Measurements from ENCODE around the gene PPP2R2B. TPM values are rescaled to one million over a fixed set of nuclear protein-coding genes. Genes with fewer than 3 reads are reported as not detected.

PPP2R2B gene
- total RNA-seq, 1 experiment from 2014 or later: 20.3 TPM

DNA sequence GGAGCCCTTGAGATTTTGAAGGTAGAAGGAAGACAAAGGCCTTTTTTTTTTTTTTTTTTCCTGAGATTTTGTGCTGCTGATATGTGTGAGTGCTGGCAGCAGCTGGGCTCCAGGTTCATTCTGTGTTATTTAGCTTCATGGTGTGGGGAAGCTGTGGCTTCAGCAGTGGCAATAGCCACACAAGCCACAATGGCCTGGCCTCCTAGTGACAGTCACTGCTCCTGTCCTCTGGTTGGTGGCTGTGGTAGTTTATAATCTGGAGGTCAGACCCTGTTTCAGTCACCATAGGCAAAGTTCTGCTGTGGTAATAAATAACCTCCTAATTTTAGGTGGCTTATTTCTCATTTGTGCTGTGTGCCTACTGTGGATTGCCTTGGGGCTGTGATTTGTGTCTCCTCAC lies 334.3 kb downstream of the PPP2R2B start:
- TF ChIP-seq ZNF219 (CRISPR knock-in tag; IDR thresholded peaks at IDR 0.05; ENCODE audit: borderline replicate concordance): no peak
- no peak for TF ChIP-seq NR2C2 (CRISPR knock-in tag; IDR thresholded peaks at IDR 0.05)
- no peak for TF ChIP-seq ELF4 (CRISPR knock-in tag; IDR thresholded peaks at IDR 0.05; ENCODE audit: low read depth)
- no peak for TF ChIP-seq SMAD3 (CRISPR knock-in tag; IDR thresholded peaks at IDR 0.05; ENCODE audit: borderline replicate concordance)
- no peak for TF ChIP-seq PRRX2 (CRISPR knock-in tag; IDR thresholded peaks at IDR 0.05)
- TF ChIP-seq FOXP1 (CRISPR knock-in tag; IDR thresholded peaks at IDR 0.05; ENCODE audit: borderline replicate concordance): no peak
- no peak for TF ChIP-seq GRHL2 (CRISPR knock-in tag; IDR thresholded peaks at IDR 0.05; ENCODE audit: insufficient replicate concordance, severe bottlenecking)
- TF ChIP-seq ZNF232 (CRISPR knock-in tag; IDR thresholded peaks at IDR 0.05): no peak
- TF ChIP-seq ZNF263 (CRISPR knock-in tag; IDR thresholded peaks at IDR 0.05; ENCODE audit: low read depth): no peak
- no peak for TF ChIP-seq NR3C1 (CRISPR knock-in tag; conservative IDR thresholded peaks at IDR 0.05; ENCODE audit: low read depth)
- no peak for TF ChIP-seq RELA (CRISPR knock-in tag; IDR thresholded peaks at IDR 0.05; ENCODE audit: borderline replicate concordance)
- no peak for TF ChIP-seq EMX1 (CRISPR knock-in tag; IDR thresholded peaks at IDR 0.05)
- TF ChIP-seq, protein P1, sequence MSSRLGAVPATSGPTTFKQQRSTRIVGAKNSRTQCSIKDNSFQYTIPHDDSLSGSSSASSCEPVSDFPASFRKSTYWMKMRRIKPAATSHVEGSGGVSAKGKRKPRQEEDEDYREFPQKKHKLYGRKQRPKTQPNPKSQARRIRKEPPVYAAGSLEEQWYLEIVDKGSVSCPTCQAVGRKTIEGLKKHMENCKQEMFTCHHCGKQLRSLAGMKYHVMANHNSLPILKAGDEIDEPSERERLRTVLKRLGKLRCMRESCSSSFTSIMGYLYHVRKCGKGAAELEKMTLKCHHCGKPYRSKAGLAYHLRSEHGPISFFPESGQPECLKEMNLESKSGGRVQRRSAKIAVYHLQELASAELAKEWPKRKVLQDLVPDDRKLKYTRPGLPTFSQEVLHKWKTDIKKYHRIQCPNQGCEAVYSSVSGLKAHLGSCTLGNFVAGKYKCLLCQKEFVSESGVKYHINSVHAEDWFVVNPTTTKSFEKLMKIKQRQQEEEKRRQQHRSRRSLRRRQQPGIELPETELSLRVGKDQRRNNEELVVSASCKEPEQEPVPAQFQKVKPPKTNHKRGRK (CRISPR knock-in tag; IDR thresholded peaks at IDR 0.05; ENCODE audit: borderline replicate concordance): no peak
- TF ChIP-seq, protein P2, sequence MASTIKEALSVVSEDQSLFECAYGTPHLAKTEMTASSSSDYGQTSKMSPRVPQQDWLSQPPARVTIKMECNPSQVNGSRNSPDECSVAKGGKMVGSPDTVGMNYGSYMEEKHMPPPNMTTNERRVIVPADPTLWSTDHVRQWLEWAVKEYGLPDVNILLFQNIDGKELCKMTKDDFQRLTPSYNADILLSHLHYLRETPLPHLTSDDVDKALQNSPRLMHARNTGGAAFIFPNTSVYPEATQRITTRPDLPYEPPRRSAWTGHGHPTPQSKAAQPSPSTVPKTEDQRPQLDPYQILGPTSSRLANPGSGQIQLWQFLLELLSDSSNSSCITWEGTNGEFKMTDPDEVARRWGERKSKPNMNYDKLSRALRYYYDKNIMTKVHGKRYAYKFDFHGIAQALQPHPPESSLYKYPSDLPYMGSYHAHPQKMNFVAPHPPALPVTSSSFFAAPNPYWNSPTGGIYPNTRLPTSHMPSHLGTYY (CRISPR knock-in tag; IDR thresholded peaks at IDR 0.05): no peak
- TF ChIP-seq MXD4 (CRISPR knock-in tag; IDR thresholded peaks at IDR 0.05; ENCODE audit: borderline replicate concordance): no peak
- TF ChIP-seq ETV6 (CRISPR knock-in tag; IDR thresholded peaks at IDR 0.05): no peak
- TF ChIP-seq, protein P3, sequence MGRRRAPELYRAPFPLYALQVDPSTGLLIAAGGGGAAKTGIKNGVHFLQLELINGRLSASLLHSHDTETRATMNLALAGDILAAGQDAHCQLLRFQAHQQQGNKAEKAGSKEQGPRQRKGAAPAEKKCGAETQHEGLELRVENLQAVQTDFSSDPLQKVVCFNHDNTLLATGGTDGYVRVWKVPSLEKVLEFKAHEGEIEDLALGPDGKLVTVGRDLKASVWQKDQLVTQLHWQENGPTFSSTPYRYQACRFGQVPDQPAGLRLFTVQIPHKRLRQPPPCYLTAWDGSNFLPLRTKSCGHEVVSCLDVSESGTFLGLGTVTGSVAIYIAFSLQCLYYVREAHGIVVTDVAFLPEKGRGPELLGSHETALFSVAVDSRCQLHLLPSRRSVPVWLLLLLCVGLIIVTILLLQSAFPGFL (CRISPR knock-in tag; IDR thresholded peaks at IDR 0.05; ENCODE audit: borderline replicate concordance): no peak
- TF ChIP-seq, protein P4, sequence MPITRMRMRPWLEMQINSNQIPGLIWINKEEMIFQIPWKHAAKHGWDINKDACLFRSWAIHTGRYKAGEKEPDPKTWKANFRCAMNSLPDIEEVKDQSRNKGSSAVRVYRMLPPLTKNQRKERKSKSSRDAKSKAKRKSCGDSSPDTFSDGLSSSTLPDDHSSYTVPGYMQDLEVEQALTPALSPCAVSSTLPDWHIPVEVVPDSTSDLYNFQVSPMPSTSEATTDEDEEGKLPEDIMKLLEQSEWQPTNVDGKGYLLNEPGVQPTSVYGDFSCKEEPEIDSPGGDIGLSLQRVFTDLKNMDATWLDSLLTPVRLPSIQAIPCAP (CRISPR knock-in tag; IDR thresholded peaks at IDR 0.05): no peak
- Mint-ChIP-seq H3K4me1 (peaks cover 8% of the 10 kb centered on the region), H3K27ac (no peak overlapping the region), H3K27me3 (ENCODE audit: low read depth) (no peaks in the 10 kb centered on the region), H3K36me3 (no peaks in the 10 kb centered on the region), H3K4me3 (no peak overlapping the region), H3K9me3 (no peaks in the 10 kb centered on the region)
- DNase-seq (ENCODE audit: low spot score) (no peak), ATAC-seq (no peak)
- ChIA-PET POLR2A (no interaction called here), CTCF (interaction anchor here (1.0 to 4.6 kb wide), 2 partner anchors 421 to 644 kb away, joined by 3 to 65 read pairs; no protein-coding TSS in a partner anchor)

DNA sequence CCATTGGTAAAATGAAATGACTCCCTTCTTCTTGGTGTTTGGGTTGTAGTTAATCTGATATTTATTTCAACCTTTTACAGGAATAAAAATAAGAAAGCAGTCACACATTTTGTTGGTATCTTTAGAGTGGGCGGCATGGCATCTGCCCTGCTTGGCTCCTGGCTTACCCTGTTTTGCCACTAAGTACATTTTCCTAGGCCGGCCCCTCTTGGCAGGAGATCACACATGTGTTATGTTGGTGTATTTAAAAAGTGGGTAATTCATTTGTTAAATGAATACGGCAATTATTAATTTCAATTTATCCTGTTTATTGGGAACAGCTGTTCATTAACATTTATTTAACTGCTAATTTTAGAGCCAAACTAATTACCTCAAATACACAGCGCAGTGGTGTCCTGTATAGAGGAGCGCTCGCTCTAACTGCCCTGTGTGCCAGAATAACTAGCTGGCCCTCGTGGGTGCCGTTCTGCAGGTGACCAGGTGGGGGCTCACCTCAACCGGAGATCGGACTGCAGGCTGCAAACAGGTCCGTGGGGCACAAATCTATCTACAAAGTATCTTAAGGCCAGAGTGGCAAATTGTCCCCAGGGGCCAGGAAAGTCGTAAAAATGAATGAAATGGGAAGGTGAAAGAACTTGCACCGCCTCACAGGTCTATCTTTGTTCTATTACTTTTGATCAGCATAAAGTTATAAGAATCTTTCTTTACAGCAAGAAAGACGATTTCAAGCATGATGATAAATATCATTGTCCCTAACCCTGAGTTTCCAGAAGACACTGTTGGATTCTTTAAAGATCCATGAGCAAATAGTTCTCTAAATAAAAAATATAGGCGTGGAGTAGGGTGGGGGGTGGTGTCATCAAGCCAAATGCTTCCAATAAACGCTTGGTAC lies 336.4 kb downstream of the PPP2R2B start:
- CTCF ChIA-PET: interaction anchor here (0.6 to 4.6 kb wide), 25 partner anchors 10 to 827 kb away, joined by 3 to 65 read pairs (median 4); partner anchors contain the start of genes GPR151 and PPP2R2B
- no peak for TF ChIP-seq NFATC4 (CRISPR knock-in tag; IDR thresholded peaks at IDR 0.05)
- TF ChIP-seq, protein P5, sequence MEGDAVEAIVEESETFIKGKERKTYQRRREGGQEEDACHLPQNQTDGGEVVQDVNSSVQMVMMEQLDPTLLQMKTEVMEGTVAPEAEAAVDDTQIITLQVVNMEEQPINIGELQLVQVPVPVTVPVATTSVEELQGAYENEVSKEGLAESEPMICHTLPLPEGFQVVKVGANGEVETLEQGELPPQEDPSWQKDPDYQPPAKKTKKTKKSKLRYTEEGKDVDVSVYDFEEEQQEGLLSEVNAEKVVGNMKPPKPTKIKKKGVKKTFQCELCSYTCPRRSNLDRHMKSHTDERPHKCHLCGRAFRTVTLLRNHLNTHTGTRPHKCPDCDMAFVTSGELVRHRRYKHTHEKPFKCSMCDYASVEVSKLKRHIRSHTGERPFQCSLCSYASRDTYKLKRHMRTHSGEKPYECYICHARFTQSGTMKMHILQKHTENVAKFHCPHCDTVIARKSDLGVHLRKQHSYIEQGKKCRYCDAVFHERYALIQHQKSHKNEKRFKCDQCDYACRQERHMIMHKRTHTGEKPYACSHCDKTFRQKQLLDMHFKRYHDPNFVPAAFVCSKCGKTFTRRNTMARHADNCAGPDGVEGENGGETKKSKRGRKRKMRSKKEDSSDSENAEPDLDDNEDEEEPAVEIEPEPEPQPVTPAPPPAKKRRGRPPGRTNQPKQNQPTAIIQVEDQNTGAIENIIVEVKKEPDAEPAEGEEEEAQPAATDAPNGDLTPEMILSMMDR (IDR thresholded peaks at IDR 0.05): peak; percentile 86
- Mint-ChIP-seq H3K36me3 (no peaks in the 10 kb centered on the region), H3K27me3 (ENCODE audit: low read depth) (no peaks in the 10 kb centered on the region), H3K9me3 (no peaks in the 10 kb centered on the region), H3K4me1 (peaks cover 8% of the 10 kb centered on the region), H3K4me3 (no peak overlapping the region), H3K27ac (no peak overlapping the region)
- DNase-seq (ENCODE audit: low spot score): peak; percentile 86
- POLR2A ChIA-PET: no interaction called here
- ATAC-seq: peak; percentile 99
